ENCODE data around the gene ZFYVE21.

The ZFYVE21 gene

DNA sequence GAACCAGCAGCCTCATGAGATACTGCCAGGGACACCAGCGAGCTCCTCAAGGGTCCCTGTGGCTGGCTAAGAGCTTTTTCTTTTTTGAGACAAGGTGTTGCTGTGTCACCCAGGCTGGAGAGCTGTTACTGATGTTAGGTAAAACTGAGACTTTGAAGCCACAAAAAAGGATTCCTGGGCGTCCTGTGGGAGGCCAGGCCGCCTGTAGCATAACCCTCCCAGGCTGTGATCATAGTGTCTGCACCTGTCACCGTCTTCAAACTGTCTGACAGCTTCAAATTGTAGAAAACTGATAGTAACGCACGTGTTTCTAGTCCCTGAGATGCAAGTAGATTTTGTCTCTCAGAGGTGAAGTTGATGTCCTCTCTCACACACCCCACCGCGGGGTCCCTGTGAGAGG lies 4.1 kb downstream of the ZFYVE21 start:
- Mint-ChIP-seq H3K4me1 (ENCODE audit: low read depth) (peaks cover 40% of the 10 kb centered on the region), H3K4me3 (peak overlapping the region; percentile 44), H3K36me3 (no peaks in the 10 kb centered on the region), H3K27me3 (no peaks in the 10 kb centered on the region), H3K27ac (no peak overlapping the region), H3K9me3 (ENCODE audit: low read depth) (no peaks in the 10 kb centered on the region)

DNA sequence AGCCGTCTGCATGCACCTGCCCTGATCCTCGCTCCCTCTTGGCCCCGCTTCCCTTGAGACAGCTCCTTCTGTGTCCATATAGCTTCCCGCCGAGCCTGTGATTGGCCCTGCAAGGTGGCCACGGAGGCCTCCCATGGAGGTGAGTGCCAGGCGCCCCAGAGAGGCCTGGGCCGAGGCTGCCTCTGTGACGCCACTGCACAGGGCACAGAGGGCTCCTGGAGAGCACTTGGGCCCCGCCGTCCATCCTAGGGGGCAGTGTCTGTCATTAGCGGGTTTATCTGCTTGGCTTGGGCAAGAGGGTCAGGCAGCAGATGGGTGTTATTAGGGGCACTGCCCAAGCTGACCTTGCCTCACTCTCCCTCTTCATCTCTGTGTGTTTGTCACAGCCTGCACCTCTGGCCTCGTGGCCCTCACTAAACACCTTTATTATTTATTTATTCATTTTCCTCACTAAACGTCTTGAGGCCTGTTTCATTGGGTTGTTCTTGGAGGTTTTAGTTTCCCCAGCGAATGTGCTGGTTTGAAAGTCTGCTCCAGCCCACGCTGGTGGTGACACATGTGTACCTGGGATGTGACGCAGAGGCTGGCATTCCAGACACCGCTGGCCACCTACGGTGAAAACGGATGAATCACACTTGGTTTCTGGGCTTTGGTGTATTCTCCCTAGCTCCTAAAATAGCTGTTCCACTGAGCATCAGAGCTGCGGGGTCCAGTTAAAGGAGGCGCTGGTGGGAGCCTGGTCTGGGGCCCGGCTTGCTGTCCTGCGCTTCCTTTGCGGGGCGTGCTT lies 5.9 kb downstream of the ZFYVE21 start:
- Mint-ChIP-seq H3K4me3 (no peak overlapping the region), H3K27ac (no peak overlapping the region)

DNA sequence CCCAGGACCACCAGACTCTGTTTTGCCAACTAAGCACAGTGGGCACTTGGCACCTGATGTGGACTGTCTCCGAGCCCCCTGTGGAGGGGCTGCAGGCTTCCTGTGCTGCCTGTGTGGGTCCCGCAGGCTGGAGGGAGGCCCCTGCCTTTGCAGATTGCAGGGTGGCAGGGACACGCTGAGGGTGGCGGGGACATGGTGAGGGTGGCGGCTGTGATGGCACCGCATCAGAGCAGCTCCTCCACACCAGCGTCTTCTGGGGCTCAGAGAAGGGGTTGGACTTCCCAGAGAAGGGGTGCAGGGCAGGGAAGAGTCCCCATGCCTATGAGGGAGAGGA lies 8.1 kb downstream of the ZFYVE21 start:
- H3K9me3 Mint-ChIP-seq (ENCODE audit: low read depth): no peaks in the 10 kb centered on the region
- no peaks in the 10 kb centered on the region for H3K27me3 Mint-ChIP-seq
- peaks cover 19% of the 10 kb centered on the region for H3K4me1 Mint-ChIP-seq (ENCODE audit: low read depth)
- H3K27ac Mint-ChIP-seq: no peak overlapping the region
- H3K4me3 Mint-ChIP-seq: no peak overlapping the region
- no peaks in the 10 kb centered on the region for H3K36me3 Mint-ChIP-seq

More for the DNA sequence above, 5.9 kb downstream of the ZFYVE21 start:
- Mint-ChIP-seq H3K4me1 (ENCODE audit: low read depth) (peaks cover 38% of the 10 kb centered on the region), H3K36me3 (no peaks in the 10 kb centered on the region), H3K9me3 (ENCODE audit: low read depth) (no peaks in the 10 kb centered on the region), H3K27me3 (no peaks in the 10 kb centered on the region)

DNA sequence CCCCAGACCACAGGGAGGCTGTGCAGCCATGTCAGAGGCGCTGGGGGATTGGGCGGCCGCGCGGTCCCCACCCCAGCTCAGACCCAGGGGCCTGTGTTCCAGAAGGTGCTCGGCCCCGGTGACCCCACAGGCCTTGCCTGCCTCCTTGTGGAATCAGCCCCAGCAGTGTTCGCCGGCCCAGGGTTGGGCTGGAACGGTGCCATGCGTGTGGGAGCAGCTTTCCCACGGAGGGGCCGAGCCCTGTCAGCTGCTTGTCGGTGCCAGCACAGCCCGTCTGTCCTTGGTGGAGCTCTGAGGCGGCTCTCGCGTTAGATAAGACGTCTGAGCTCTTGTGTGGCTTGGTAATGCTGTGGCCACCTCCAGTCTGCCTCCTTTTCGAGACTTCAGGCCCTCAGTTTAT lies 8.5 kb downstream of the ZFYVE21 start:
- Mint-ChIP-seq H3K27me3 (no peaks in the 10 kb centered on the region), H3K4me1 (ENCODE audit: low read depth) (peaks cover 18% of the 10 kb centered on the region), H3K27ac (no peak overlapping the region), H3K36me3 (no peaks in the 10 kb centered on the region), H3K4me3 (no peak overlapping the region), H3K9me3 (ENCODE audit: low read depth) (no peaks in the 10 kb centered on the region)

DNA sequence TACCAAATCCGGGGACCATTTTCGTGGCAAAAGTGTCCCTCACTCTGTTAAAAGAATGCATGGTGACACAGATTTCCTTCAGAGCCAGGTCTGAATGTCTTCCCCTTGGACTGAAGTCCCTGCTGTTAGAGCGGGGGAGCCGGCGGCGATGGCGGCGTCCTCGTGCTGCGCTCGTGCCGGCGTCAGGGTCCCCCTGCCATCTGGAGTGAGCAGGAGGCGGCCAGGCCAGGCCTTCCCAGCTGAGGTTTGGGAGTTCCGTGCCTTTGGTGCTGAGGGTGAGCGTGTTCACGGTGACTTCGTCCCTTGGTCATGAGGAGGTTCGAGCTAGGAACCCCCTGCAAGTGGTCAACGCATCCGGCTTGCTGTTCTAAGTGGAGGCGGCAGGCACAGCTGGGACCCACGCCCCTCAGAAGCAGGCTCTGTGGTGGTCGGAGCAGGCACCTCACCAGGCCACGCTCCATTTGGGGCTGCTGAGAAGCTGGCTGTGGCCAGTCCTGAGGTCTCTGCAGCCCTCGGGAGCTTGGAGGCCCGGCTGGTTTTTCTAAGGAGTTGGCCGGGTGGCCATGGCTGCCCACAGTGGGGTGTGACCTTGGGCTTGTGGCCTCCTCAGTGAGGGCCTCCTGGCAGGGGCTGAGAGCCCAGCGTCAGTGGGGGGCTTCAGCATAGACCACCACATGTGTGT lies 9.5 kb downstream of the ZFYVE21 start:
- Mint-ChIP-seq H3K4me3 (no peak overlapping the region), H3K9me3 (ENCODE audit: low read depth) (no peaks in the 10 kb centered on the region), H3K4me1 (ENCODE audit: low read depth) (peaks cover 7% of the 10 kb centered on the region), H3K36me3 (no peaks in the 10 kb centered on the region), H3K27me3 (no peaks in the 10 kb centered on the region), H3K27ac (no peak overlapping the region)

DNA sequence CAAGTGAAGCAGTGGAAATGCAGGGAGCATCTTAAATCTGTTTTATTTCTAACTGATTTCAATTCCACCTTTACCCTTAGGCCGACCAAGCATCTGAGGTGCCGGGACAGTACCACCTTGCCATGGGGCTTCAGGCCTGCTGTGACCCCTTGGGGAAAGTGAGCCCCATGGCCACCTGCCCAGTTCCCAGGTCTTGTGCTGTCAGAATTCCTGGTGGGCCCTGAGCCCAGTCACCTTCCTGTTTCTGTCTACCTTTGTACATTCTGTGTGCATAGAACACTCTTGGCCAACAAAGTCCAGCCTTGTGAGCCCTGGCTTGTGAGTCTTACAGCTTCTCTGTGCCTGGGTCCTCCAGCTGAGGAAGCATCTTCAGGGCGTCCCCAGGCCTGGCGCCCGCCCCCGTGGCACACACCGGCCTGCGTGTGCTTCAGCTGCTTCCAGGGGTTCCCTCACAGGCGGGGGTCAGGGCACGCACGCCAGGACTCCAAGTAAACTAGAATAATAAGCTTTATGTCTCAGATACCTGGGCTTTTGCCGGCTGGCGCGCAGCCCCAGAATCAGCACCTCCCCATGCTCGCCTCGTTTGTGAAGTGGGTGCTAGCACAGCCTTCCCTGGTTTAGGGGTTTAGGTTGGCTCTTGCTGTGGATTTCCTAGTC lies 10.3 kb downstream of the ZFYVE21 start:
- H3K9me3 Mint-ChIP-seq (ENCODE audit: low read depth): no peaks in the 10 kb centered on the region
- no peak overlapping the region for H3K27ac Mint-ChIP-seq
- no peak overlapping the region for H3K4me3 Mint-ChIP-seq
- H3K36me3 Mint-ChIP-seq: no peaks in the 10 kb centered on the region
- H3K4me1 Mint-ChIP-seq (ENCODE audit: low read depth): peaks cover 4% of the 10 kb centered on the region
- H3K27me3 Mint-ChIP-seq: no peaks in the 10 kb centered on the region

DNA sequence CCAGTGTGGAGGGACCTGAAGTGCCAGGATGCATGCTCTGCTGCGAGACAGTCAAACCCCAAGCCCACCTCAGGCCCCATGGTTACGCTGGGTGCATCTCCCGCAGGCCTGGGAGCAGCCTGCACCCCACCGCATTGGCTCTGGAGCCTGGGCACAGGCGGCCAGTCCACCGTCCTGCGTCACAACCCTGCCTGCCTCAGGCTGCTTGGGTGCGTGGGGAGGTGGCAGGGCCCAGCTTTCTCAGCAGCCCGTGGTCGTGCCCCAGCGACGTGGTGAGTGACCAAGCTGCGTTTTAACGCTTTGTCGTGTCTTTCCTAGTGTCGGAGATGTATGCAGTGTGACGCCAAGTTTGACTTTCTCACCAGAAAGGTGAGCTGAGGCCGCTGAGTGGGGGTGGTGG lies 10.9 kb downstream of the ZFYVE21 start:
- H3K27ac Mint-ChIP-seq: no peak overlapping the region
- no peak overlapping the region for H3K4me3 Mint-ChIP-seq
- peaks cover 4% of the 10 kb centered on the region for H3K4me1 Mint-ChIP-seq (ENCODE audit: low read depth)
- no peaks in the 10 kb centered on the region for H3K36me3 Mint-ChIP-seq
- H3K9me3 Mint-ChIP-seq (ENCODE audit: low read depth): no peaks in the 10 kb centered on the region
- H3K27me3 Mint-ChIP-seq: no peaks in the 10 kb centered on the region

DNA sequence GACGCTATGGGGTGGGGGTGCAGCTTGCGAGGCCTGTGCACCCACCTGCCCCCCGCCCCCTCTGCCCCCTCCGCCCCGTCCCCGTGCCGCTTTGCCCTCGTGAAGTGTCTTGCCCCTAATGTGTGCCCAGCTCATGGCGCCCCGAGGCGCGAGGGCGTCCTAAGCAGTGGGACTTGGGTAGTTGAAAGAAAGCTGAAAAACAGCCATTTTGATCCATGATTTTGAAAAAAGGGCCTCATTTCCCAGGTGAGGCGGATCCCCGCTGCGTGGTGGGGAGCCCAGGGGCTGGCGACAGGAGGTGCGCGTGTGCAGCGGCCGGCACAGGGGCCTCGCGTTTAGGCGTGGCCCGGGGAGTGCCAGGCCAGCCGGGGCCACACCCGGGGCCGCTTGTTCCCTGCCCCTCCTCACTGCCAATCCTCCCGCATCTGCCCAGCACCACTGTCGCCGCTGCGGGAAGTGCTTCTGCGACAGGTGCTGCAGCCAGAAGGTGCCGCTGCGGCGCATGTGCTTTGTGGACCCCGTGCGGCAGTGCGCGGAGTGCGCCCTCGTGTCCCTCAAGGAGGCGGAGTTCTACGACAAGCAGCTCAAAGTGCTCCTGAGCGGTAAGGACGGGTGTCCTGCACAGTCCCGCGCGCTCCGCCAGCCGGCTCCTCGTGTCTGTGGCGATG lies 11.8 kb downstream of the ZFYVE21 start:
- Mint-ChIP-seq H3K27ac (no peak overlapping the region), H3K27me3 (no peaks in the 10 kb centered on the region), H3K4me3 (no peak overlapping the region), H3K36me3 (no peaks in the 10 kb centered on the region), H3K4me1 (ENCODE audit: low read depth) (no peaks in the 10 kb centered on the region), H3K9me3 (ENCODE audit: low read depth) (no peaks in the 10 kb centered on the region)

DNA sequence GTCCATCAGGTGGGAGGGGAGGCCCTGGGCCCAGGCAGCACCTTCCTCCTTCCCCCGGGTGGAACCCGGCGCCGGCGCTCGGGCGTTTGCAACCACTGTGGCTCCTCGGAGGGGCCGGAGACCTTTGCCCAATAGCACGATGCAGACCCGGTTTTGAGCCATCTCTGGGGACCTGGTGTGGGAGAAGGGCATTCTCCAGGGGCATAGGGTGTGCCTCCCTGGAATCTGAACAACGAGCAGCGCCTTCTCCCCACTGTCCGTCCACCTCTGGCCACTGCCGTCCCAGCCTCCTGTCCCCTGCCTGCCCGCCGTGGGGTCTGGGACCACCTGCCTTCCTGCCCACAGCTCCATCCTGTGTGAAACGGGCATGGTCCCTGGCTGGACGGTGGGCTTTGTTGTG lies 12.5 kb downstream of the ZFYVE21 start:
- Mint-ChIP-seq H3K9me3 (ENCODE audit: low read depth) (no peaks in the 10 kb centered on the region), H3K4me1 (ENCODE audit: low read depth) (no peaks in the 10 kb centered on the region), H3K27ac (no peak overlapping the region), H3K27me3 (no peaks in the 10 kb centered on the region), H3K4me3 (no peak overlapping the region), H3K36me3 (no peaks in the 10 kb centered on the region)

DNA sequence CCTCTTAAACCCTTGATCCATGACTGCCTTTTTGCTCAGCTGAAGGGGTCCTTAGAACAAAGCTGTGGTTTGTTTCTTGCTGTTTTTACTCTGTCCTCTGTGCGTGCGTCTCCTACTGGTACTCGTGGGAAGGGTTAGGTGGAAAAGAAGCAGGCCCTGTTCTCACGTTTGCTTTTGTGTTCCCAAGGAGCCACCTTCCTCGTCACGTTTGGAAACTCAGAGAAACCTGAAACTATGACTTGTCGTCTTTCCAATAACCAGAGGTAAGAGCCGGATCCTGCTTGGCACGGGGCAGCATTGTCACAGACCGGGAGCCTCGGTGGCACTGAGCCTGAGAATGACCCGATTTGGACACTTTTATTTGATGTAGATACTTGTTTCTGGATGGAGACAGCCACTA lies 13.1 kb downstream of the ZFYVE21 start:
- H3K4me3 Mint-ChIP-seq: no peak overlapping the region
- no peaks in the 10 kb centered on the region for H3K9me3 Mint-ChIP-seq (ENCODE audit: low read depth)
- no peaks in the 10 kb centered on the region for H3K27me3 Mint-ChIP-seq
- no peaks in the 10 kb centered on the region for H3K36me3 Mint-ChIP-seq
- H3K27ac Mint-ChIP-seq: no peak overlapping the region
- no peaks in the 10 kb centered on the region for H3K4me1 Mint-ChIP-seq (ENCODE audit: low read depth)

DNA sequence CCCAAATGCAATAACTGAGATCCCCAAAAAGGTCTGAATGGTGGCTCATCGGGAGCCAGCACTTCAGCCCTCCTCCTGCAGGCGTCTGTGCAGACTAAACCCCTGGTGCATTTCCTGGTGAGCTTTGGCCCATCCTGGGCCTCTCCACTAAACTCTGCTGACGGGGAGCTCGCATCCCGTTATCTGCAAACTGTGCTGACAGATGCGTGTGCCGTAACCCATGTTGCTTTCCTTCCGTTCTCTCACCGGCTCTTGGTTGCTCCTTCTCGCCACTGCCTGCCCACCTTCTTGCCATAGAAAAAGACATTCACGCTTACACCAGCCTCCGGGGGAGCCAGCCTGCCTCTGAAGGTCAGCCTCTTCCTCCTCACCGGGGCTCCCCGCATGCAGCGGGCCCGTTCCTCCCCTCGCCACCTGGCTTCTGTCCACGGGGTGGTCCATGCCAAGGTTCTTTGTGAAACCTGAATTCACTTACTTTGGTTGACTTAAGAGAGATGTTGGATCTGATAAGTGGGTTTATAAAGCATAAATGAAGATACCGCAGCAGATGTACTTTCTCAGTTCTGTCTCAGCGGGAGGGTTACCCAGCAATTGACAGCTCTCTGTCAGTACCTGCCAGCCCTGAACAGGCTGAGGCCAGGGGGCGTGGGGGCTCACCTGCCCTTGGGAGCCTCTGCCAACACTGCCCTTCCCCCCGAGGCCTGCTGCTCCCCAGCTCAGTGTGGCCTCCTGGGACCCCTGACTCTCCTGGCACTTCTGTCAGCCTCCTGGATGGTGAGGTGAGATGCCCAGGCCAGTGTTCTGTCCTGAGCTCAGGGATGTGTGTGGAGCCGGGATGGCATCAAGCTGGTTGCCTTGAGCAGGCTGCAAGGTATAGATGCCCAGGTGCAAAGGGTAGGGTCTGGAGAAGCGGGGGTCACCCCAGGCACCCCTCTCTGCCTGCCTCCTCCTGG lies 14.2 kb downstream of the ZFYVE21 start:
- no peak overlapping the region for H3K4me3 Mint-ChIP-seq
- no peaks in the 10 kb centered on the region for H3K27me3 Mint-ChIP-seq
- no peaks in the 10 kb centered on the region for H3K36me3 Mint-ChIP-seq
- H3K27ac Mint-ChIP-seq: no peak overlapping the region
- H3K4me1 Mint-ChIP-seq (ENCODE audit: low read depth): no peaks in the 10 kb centered on the region
- no peaks in the 10 kb centered on the region for H3K9me3 Mint-ChIP-seq (ENCODE audit: low read depth)

DNA sequence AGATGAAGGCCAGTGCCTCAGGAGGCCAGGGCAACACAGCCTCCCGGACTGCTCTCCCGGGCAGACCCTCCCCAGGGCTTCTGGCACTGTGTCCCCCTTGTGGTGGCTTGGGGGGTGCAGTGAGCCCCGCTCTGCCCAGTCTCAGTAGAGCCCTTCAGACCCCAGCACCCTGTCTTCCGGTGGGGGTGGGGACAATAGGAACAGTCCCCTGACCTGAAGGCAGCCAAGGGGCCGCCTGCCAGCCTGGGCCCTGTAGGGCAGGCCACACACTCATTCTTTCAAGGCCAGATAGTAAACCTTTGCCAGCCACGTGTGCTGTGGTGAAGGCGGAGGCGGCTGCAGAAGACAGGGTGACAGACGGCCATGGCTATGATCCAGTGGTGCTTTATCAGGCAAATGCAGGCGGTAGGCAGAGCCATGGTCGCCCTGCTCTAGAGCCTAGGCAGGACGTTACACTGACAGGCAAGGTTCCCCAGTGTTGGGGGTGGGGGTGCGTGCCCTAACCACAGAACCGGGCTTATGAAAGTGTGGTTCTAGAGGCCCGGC lies 15.0 kb downstream of the ZFYVE21 start:
- no peaks in the 10 kb centered on the region for H3K9me3 Mint-ChIP-seq (ENCODE audit: low read depth)
- no peaks in the 10 kb centered on the region for H3K27me3 Mint-ChIP-seq
- H3K27ac Mint-ChIP-seq: no peak overlapping the region
- no peaks in the 10 kb centered on the region for H3K36me3 Mint-ChIP-seq
- H3K4me1 Mint-ChIP-seq (ENCODE audit: low read depth): no peaks in the 10 kb centered on the region
- no peak overlapping the region for H3K4me3 Mint-ChIP-seq

DNA sequence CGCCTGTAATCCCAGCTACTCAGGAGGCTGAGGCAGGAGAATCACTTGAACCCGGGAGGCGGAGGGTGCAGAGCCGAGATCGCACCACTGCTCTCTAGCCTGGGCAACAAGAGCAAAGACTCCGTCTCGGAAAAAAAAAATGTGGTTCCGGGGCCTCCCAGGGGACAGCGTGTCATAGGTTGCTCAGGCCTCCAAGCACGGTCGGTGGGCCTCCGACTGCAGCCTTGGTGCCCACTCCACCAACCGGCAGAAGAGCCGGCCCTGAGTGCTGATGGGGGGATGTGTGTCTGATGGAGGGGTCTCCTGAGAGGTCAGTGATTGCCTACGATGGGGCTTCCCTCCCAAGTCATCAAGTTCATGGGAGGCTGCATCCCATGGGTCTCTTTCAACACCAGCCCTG lies 15.9 kb downstream of the ZFYVE21 start:
- no peaks in the 10 kb centered on the region for H3K36me3 Mint-ChIP-seq
- H3K4me1 Mint-ChIP-seq (ENCODE audit: low read depth): no peaks in the 10 kb centered on the region
- no peaks in the 10 kb centered on the region for H3K9me3 Mint-ChIP-seq (ENCODE audit: low read depth)
- H3K4me3 Mint-ChIP-seq: no peak overlapping the region
- no peak overlapping the region for H3K27ac Mint-ChIP-seq
- no peaks in the 10 kb centered on the region for H3K27me3 Mint-ChIP-seq

Measured in activated naive CD8-positive, alpha-beta T cell (primary cell).